WTC11 (cell line): ENCODE measurements around the gene FABP7. TPM values are rescaled to one million over a fixed set of nuclear protein-coding genes. Genes with fewer than 3 reads are reported as not detected.

Source experiments
- ATAC-seq: fragments of 200-7000 bp; cut with Tn5 transposase; 2 replicates; pipeline ENCODE4 v1.10.0; 2021; ENCODE audit warnings: mild to moderate bottlenecking, moderate library complexity
- CTCF ChIA-PET: fragments of 300-600 bp; sonication (Branson Sonifier 250); formaldehyde crosslinking; loops from one replicate; lab custom pipeline; 2021; ENCODE audit warnings: antibody characterized with exemption; lab: Charles Lee
- POLR2A ChIA-PET: fragments of 350-600 bp; sonication (Branson Sonifier 250); formaldehyde crosslinking; loops from one replicate; lab custom pipeline; 2021; ENCODE audit warnings: antibody characterized with exemption; lab: Charles Lee
- DNase-seq: peaks from one replicate; pipeline ENCODE4 v3.0.0; 2021; ENCODE audit warnings: low spot score
- H3K27ac Mint-ChIP-seq: 2 replicates; pipeline ENCODE4 v1.8.0; 2021; ENCODE audit warnings: mixed read lengths
- H3K27me3 Mint-ChIP-seq: 2 replicates; pipeline ENCODE4 v1.8.0; 2021; ENCODE audit warnings: low read depth, mild to moderate bottlenecking, moderate library complexity, mixed read lengths
- H3K36me3 Mint-ChIP-seq: 2 replicates; pipeline ENCODE4 v1.8.0; 2021; ENCODE audit warnings: mixed read lengths
- H3K4me1 Mint-ChIP-seq: 2 replicates; pipeline ENCODE4 v1.8.0; 2022; ENCODE audit warnings: mixed read lengths
- H3K4me3 Mint-ChIP-seq: 2 replicates; pipeline ENCODE4 v1.8.0; 2021; ENCODE audit warnings: mild to moderate bottlenecking, moderate library complexity, mixed read lengths
- H3K9me3 Mint-ChIP-seq: 2 replicates; pipeline ENCODE4 v1.8.0; 2021; ENCODE audit warnings: mixed read lengths
- GABPB1 ChIP-seq: sonication (generic); formaldehyde crosslinking; IDR thresholded peaks from 2 replicates; pipeline ENCODE4 v1.8.1; 2023; ENCODE audit warnings: mild to moderate bottlenecking, missing genetic modification reagents
- GRHL2 ChIP-seq: fragments of 250-450 bp; sonication (Bioruptor Pico); IDR thresholded peaks from 2 replicates; pipeline ENCODE4 v1.8.0; 2022; ENCODE audit warnings: mild to moderate bottlenecking, moderate library complexity; ENCODE audit not compliant: insufficient replicate concordance, severe bottlenecking
- NR2C2 ChIP-seq: sonication (generic); formaldehyde crosslinking; IDR thresholded peaks from 2 replicates; pipeline ENCODE4 v1.8.0; 2022; ENCODE audit warnings: mild to moderate bottlenecking, missing genetic modification reagents
- RELA ChIP-seq: sonication (generic); formaldehyde crosslinking; IDR thresholded peaks from 2 replicates; pipeline ENCODE4 v1.8.1; 2022; ENCODE audit warnings: missing genetic modification reagents, mild to moderate bottlenecking, borderline replicate concordance
- SP1 ChIP-seq: sonication (generic); formaldehyde crosslinking; conservative IDR thresholded peaks from 2 replicates; pipeline ENCODE4 v1.8.1; 2022; ENCODE audit warnings: missing genetic modification reagents
- TEAD4 ChIP-seq: sonication (generic); formaldehyde crosslinking; IDR thresholded peaks from 2 replicates; pipeline ENCODE4 v1.8.0; 2022; ENCODE audit warnings: mild to moderate bottlenecking, missing genetic modification reagents
- TP53 ChIP-seq: sonication (generic); formaldehyde crosslinking; IDR thresholded peaks from 2 replicates; pipeline ENCODE4 v1.8.1; 2023; ENCODE audit warnings: mild to moderate bottlenecking, missing genetic modification reagents
- ZBTB21 ChIP-seq: sonication (generic); formaldehyde crosslinking; IDR thresholded peaks from 2 replicates; pipeline ENCODE4 v1.8.1; 2023; ENCODE audit warnings: mild to moderate bottlenecking, missing genetic modification reagents, borderline replicate concordance
- ZNF121 ChIP-seq: sonication (generic); formaldehyde crosslinking; IDR thresholded peaks from 2 replicates; pipeline ENCODE4 v1.8.0; 2023; ENCODE audit warnings: missing genetic modification reagents
- ZNF138 ChIP-seq: sonication (generic); formaldehyde crosslinking; conservative IDR thresholded peaks from 2 replicates; pipeline ENCODE4 v1.8.1; 2022; ENCODE audit warnings: mild to moderate bottlenecking, moderate library complexity, missing genetic modification reagents
- ZNF416 ChIP-seq: fragments of 250-450 bp; sonication (Bioruptor Pico); IDR thresholded peaks from 2 replicates; pipeline ENCODE4 v1.9.0; 2021; ENCODE audit warnings: mild to moderate bottlenecking, inconsistent platforms
- total RNA-seq: library from RNA; stranded (reverse); gene quantifications from 3 replicates; pipeline ENCODE4 v1.2.3, GENCODE V29; 2021
- TF ChIP-seq, protein P1 (sequence below): sonication (generic); formaldehyde crosslinking; IDR thresholded peaks from 2 replicates; pipeline ENCODE4 v1.8.0; 2022; ENCODE audit warnings: mild to moderate bottlenecking, missing genetic modification reagents
- TF ChIP-seq, protein P2 (sequence below): fragments of 250-450 bp; sonication (Bioruptor Pico); IDR thresholded peaks from 2 replicates; pipeline ENCODE4 v1.8.0; 2021; ENCODE audit warnings: mild to moderate bottlenecking
- TF ChIP-seq, protein P3 (sequence below): sonication (generic); formaldehyde crosslinking; conservative IDR thresholded peaks from 2 replicates; pipeline ENCODE4 v1.8.1; 2022; ENCODE audit warnings: mild to moderate bottlenecking, missing genetic modification reagents
- TF ChIP-seq, protein P4 (sequence below): sonication (generic); formaldehyde crosslinking; IDR thresholded peaks from 2 replicates; pipeline ENCODE4 v1.8.0; 2022; ENCODE audit warnings: mild to moderate bottlenecking, missing genetic modification reagents
- TF ChIP-seq, protein P5 (sequence below): fragments of 250-450 bp; sonication (Bioruptor Pico); IDR thresholded peaks from 2 replicates; pipeline ENCODE4 v1.9.0; 2021; ENCODE audit warnings: moderate library complexity, mild to moderate bottlenecking, inconsistent platforms, borderline replicate concordance
- TF ChIP-seq, protein P6 (sequence below): fragments of 250-450 bp; sonication (Bioruptor Pico); IDR thresholded peaks from 2 replicates; pipeline ENCODE4 v2.1.2; 2022; ENCODE audit warnings: mild to moderate bottlenecking, moderate library complexity
- TF ChIP-seq, protein P7 (sequence below): sonication (generic); formaldehyde crosslinking; IDR thresholded peaks from 2 replicates; pipeline ENCODE4 v1.8.0; 2023; ENCODE audit warnings: mild to moderate bottlenecking, missing genetic modification reagents
- TF ChIP-seq, protein P8 (sequence below): sonication (generic); formaldehyde crosslinking; IDR thresholded peaks from 2 replicates; pipeline ENCODE4 v1.8.0; 2022; ENCODE audit warnings: mild to moderate bottlenecking, missing genetic modification reagents
- TF ChIP-seq, protein P9 (sequence below): sonication (generic); formaldehyde crosslinking; IDR thresholded peaks from 2 replicates; pipeline ENCODE4 v1.8.1; 2022; ENCODE audit warnings: mild to moderate bottlenecking, moderate library complexity, missing genetic modification reagents

Gene FABP7
- total RNA-seq, 1 experiment from 2014 or later: 7.2 TPM

DNA sequence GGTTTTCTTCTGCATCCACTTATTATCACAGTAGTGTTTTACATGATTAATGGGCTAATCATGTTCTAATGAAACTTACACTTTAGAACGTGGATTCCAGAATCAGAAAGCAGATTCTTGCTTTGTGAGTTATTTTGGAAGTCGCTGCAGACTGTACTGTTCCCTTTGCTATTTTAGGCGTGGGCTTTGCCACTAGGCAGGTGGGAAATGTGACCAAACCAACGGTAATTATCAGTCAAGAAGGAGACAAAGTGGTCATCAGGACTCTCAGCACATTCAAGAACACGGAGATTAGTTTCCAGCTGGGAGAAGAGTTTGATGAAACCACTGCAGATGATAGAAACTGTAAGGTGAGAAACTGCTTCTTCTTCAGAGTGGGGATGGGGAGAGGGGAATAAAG, 598 bp downstream of the FABP7 start:
- H3K27ac Mint-ChIP-seq: no peak overlapping the region
- no peak for ATAC-seq

DNA sequence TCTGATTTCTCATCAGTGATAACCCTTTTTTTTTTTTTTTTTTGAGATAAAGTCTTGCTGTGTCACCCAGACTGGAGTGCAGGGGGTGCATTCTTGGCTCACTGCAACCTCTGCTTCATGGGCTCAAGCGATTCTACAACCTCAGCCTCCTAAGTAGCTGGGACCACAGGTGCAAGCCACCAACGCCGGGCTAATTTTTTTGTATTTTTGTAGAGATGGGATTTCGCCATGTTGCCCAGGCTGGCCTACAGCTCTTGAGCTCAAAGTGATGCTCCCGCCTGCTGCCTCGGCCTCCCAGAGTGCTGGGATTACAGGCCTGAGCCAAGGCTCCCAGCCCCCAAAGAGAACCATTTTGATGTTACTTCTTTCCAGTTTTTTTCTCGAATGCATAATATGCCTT, 2.2 kb downstream of the FABP7 start:
- Mint-ChIP-seq H3K27me3 (peaks cover 26% of the 10 kb centered on the region), H3K4me1 (peaks cover 46% of the 10 kb centered on the region), H3K9me3 (no peaks in the 10 kb centered on the region), H3K36me3 (no peaks in the 10 kb centered on the region), H3K4me3 (no peak overlapping the region), H3K27ac (no peak overlapping the region)
- TF ChIP-seq RELA (CRISPR knock-in tag) (no peak), ZNF416 (CRISPR knock-in tag) (no peak), ZBTB21 (CRISPR knock-in tag) (no peak), SP1 (CRISPR knock-in tag) (no peak)
- TF ChIP-seq, protein P1, sequence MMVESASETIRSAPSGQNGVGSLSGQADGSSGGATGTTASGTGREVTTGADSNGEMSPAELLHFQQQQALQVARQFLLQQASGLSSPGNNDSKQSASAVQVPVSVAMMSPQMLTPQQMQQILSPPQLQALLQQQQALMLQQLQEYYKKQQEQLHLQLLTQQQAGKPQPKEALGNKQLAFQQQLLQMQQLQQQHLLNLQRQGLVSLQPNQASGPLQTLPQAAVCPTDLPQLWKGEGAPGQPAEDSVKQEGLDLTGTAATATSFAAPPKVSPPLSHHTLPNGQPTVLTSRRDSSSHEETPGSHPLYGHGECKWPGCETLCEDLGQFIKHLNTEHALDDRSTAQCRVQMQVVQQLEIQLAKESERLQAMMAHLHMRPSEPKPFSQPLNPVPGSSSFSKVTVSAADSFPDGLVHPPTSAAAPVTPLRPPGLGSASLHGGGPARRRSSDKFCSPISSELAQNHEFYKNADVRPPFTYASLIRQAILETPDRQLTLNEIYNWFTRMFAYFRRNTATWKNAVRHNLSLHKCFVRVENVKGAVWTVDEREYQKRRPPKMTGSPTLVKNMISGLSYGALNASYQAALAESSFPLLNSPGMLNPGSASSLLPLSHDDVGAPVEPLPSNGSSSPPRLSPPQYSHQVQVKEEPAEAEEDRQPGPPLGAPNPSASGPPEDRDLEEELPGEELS (CRISPR knock-in tag): no peak
- TF ChIP-seq, protein P2, sequence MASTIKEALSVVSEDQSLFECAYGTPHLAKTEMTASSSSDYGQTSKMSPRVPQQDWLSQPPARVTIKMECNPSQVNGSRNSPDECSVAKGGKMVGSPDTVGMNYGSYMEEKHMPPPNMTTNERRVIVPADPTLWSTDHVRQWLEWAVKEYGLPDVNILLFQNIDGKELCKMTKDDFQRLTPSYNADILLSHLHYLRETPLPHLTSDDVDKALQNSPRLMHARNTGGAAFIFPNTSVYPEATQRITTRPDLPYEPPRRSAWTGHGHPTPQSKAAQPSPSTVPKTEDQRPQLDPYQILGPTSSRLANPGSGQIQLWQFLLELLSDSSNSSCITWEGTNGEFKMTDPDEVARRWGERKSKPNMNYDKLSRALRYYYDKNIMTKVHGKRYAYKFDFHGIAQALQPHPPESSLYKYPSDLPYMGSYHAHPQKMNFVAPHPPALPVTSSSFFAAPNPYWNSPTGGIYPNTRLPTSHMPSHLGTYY (CRISPR knock-in tag): no peak
- TF ChIP-seq, protein P3, sequence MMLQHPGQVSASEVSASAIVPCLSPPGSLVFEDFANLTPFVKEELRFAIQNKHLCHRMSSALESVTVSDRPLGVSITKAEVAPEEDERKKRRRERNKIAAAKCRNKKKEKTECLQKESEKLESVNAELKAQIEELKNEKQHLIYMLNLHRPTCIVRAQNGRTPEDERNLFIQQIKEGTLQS (CRISPR knock-in tag): no peak
- TF ChIP-seq, protein P4, sequence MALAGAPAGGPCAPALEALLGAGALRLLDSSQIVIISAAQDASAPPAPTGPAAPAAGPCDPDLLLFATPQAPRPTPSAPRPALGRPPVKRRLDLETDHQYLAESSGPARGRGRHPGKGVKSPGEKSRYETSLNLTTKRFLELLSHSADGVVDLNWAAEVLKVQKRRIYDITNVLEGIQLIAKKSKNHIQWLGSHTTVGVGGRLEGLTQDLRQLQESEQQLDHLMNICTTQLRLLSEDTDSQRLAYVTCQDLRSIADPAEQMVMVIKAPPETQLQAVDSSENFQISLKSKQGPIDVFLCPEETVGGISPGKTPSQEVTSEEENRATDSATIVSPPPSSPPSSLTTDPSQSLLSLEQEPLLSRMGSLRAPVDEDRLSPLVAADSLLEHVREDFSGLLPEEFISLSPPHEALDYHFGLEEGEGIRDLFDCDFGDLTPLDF (CRISPR knock-in tag): no peak
- ChIA-PET CTCF (no interaction called here), POLR2A (no interaction called here)
- DNase-seq (no peak), ATAC-seq (no peak)

More for the DNA sequence above, 598 bp downstream of the FABP7 start:
- H3K27me3 Mint-ChIP-seq: peaks cover 18% of the 10 kb centered on the region
- no peaks in the 10 kb centered on the region for H3K36me3 Mint-ChIP-seq
- H3K9me3 Mint-ChIP-seq: peaks cover 4% of the 10 kb centered on the region
- TF ChIP-seq, protein P5, sequence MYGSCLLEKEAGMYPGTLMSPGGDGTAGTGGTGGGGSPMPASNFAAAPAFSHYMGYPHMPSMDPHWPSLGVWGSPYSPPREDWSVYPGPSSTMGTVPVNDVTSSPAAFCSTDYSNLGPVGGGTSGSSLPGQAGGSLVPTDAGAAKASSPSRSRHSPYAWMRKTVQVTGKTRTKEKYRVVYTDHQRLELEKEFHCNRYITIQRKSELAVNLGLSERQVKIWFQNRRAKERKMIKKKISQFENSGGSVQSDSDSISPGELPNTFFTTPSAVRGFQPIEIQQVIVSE: no peak
- no peak for TF ChIP-seq GRHL2
- no peak for TF ChIP-seq ZNF121 (CRISPR knock-in tag)
- TF ChIP-seq ZNF416 (CRISPR knock-in tag): no peak
- no peak for TF ChIP-seq GABPB1 (CRISPR knock-in tag)
- TF ChIP-seq, protein P6, sequence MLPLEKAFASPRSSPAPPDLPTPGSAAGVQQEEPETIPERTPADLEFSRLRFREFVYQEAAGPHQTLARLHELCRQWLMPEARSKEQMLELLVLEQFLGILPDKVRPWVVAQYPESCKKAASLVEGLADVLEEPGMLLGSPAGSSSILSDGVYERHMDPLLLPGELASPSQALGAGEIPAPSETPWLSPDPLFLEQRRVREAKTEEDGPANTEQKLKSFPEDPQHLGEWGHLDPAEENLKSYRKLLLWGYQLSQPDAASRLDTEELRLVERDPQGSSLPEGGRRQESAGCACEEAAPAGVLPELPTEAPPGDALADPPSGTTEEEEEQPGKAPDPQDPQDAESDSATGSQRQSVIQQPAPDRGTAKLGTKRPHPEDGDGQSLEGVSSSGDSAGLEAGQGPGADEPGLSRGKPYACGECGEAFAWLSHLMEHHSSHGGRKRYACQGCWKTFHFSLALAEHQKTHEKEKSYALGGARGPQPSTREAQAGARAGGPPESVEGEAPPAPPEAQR: no peak
- no peak for TF ChIP-seq TP53 (CRISPR knock-in tag)
- TF ChIP-seq, protein P7, sequence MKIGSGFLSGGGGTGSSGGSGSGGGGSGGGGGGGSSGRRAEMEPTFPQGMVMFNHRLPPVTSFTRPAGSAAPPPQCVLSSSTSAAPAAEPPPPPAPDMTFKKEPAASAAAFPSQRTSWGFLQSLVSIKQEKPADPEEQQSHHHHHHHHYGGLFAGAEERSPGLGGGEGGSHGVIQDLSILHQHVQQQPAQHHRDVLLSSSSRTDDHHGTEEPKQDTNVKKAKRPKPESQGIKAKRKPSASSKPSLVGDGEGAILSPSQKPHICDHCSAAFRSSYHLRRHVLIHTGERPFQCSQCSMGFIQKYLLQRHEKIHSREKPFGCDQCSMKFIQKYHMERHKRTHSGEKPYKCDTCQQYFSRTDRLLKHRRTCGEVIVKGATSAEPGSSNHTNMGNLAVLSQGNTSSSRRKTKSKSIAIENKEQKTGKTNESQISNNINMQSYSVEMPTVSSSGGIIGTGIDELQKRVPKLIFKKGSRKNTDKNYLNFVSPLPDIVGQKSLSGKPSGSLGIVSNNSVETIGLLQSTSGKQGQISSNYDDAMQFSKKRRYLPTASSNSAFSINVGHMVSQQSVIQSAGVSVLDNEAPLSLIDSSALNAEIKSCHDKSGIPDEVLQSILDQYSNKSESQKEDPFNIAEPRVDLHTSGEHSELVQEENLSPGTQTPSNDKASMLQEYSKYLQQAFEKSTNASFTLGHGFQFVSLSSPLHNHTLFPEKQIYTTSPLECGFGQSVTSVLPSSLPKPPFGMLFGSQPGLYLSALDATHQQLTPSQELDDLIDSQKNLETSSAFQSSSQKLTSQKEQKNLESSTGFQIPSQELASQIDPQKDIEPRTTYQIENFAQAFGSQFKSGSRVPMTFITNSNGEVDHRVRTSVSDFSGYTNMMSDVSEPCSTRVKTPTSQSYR (CRISPR knock-in tag): no peak
- TF ChIP-seq, protein P8, sequence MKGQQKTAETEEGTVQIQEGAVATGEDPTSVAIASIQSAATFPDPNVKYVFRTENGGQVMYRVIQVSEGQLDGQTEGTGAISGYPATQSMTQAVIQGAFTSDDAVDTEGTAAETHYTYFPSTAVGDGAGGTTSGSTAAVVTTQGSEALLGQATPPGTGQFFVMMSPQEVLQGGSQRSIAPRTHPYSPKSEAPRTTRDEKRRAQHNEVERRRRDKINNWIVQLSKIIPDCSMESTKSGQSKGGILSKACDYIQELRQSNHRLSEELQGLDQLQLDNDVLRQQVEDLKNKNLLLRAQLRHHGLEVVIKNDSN: no peak
- no peak for TF ChIP-seq ZBTB21 (CRISPR knock-in tag)
- TF ChIP-seq, protein P9, sequence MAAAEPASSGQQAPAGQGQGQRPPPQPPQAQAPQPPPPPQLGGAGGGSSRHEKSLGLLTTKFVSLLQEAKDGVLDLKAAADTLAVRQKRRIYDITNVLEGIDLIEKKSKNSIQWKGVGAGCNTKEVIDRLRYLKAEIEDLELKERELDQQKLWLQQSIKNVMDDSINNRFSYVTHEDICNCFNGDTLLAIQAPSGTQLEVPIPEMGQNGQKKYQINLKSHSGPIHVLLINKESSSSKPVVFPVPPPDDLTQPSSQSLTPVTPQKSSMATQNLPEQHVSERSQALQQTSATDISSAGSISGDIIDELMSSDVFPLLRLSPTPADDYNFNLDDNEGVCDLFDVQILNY (CRISPR knock-in tag): no peak
- TF ChIP-seq TEAD4 (CRISPR knock-in tag): no peak
- no peak for TF ChIP-seq ZNF138 (CRISPR knock-in tag)
- TF ChIP-seq NR2C2 (CRISPR knock-in tag): no peak
- CTCF ChIA-PET: interaction anchor here (0.9 to 2.4 kb wide), 3 partner anchors 9 to 59 kb away, joined by 4 to 12 read pairs (median 7); partner anchors contain the start of gene SMPDL3A
- POLR2A ChIA-PET: no interaction called here
- H3K4me3 Mint-ChIP-seq: peak overlapping the region; percentile 48
- peaks cover 35% of the 10 kb centered on the region for H3K4me1 Mint-ChIP-seq
- no peak for DNase-seq
